Measurements from ENCODE around the gene KLK2.

DNA sequence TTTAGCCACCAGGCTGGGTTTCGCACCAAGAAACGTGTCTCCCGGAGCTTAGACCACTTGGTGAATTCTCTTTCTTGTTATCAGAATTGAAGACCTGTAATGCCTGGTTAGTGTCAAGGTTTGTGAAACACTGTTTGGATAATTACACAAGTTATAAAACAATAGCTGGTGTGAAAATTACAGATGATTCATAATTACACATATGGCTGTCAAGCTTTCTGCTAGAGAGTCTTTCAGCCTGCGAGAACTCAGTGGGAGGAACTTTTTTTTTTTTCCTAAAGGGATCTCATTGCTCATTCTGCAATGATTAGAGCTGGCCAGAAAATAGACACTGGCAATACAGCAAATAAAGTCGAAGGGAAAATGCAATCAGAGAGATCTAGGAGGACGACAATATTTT, 51.3 kb downstream of the KLK2 start:
- TF ChIP-seq CTCF (IDR thresholded peaks at IDR 0.05) = no peak
- no peak for TF ChIP-seq POLR2A (IDR thresholded peaks at IDR 0.05)

Data from right lobe of liver (tissue), 4 donors.